ENCODE results near the gene CLECL1.

The CLECL1 gene

GRCh38 chr12:9735601-9736000 is 2.7 kb upstream of the CLECL1 start:
- Histone ChIP-seq H2BK12ac (ENCODE audit: low read length) (no peak overlapping the region), H3K9ac (ENCODE audit: low read depth, low read length, poor library complexity) (no peak overlapping the region), H3K9me3 (replicated peaks in 1 of 2; ENCODE audit: control insufficient read depth in 2 of 2, insufficient read depth in 1 of 2, low read depth in 1 of 2, low read length in 2 of 2) (no peaks in the 10 kb centered on the region), H3K4ac (ENCODE audit: low read length) (no peak overlapping the region), H2BK15ac (ENCODE audit: low read length) (no peak overlapping the region), H3K79me1 (ENCODE audit: low read depth, low read length) (no peaks in the 10 kb centered on the region), H3K27me3 (ENCODE audit: control insufficient read depth in 3 of 3, insufficient read depth in 3 of 3, low read depth in 1 of 3, low read length in 3 of 3) (no peaks in the 10 kb centered on the region), H3K23ac (ENCODE audit: low read depth, low read length, poor library complexity) (no peak overlapping the region), H3K14ac (ENCODE audit: low read length) (no peak overlapping the region), H3K36me3 (replicated peaks in 1 of 2; ENCODE audit: control insufficient read depth in 2 of 2, insufficient read depth in 2 of 2, low read length in 2 of 2) (no peaks in the 10 kb centered on the region), H2AFZ (ENCODE audit: low read length) (no peak overlapping the region), H3K27ac (replicated peaks; ENCODE audit: low read length) (no peak overlapping the region), H2AK5ac (ENCODE audit: low read depth, low read length) (no peak overlapping the region), H3K18ac (ENCODE audit: low read length) (no peak overlapping the region), H4K8ac (ENCODE audit: low read depth, low read length) (no peak overlapping the region), H2BK120ac (ENCODE audit: low read depth, low read length) (no peak overlapping the region), H3K4me3 (ENCODE audit: low read length in 2 of 2) (no peak overlapping the region), H3K4me2 (ENCODE audit: insufficient read depth, low read length, poor library complexity, severe bottlenecking) (no peak overlapping the region), H4K91ac (ENCODE audit: low read depth, low read length, poor library complexity) (no peak overlapping the region), H3K4me1 (ENCODE audit: control insufficient read depth in 2 of 2, insufficient read depth in 1 of 2, low read depth in 1 of 2, low read length in 2 of 2) (no peaks in the 10 kb centered on the region), H2BK5ac (ENCODE audit: low read length) (no peak overlapping the region)
- DNase-seq (ENCODE audit: low spot score): no peak
- WGBS, 2 donors (ENCODE audit: extremely low coverage in 2 of 2, insufficient read length in 2 of 2, insufficient replicate concordance in 1 of 2): no CpG with 5 or more reads among the region's 3 CpGs

GRCh38 chr12:9731797-9732196 is 1.1 kb downstream of the CLECL1 start:
- Histone ChIP-seq H2BK15ac (ENCODE audit: low read length) (no peak overlapping the region), H3K4me2 (ENCODE audit: insufficient read depth, low read length, poor library complexity, severe bottlenecking) (no peak overlapping the region), H3K18ac (ENCODE audit: low read length) (no peak overlapping the region), H2AK5ac (ENCODE audit: low read depth, low read length) (no peak overlapping the region), H4K91ac (ENCODE audit: low read depth, low read length, poor library complexity) (no peak overlapping the region), H3K23ac (ENCODE audit: low read depth, low read length, poor library complexity) (no peak overlapping the region), H3K27me3 (ENCODE audit: control insufficient read depth in 3 of 3, insufficient read depth in 3 of 3, low read depth in 1 of 3, low read length in 3 of 3) (no peaks in the 10 kb centered on the region), H2BK5ac (ENCODE audit: low read length) (no peak overlapping the region), H3K27ac (replicated peaks; ENCODE audit: low read length) (no peak overlapping the region), H3K4me1 (ENCODE audit: control insufficient read depth in 2 of 2, insufficient read depth in 1 of 2, low read depth in 1 of 2, low read length in 2 of 2) (no peaks in the 10 kb centered on the region), H3K4me3 (ENCODE audit: low read length in 2 of 2) (no peak overlapping the region), H2BK120ac (ENCODE audit: low read depth, low read length) (no peak overlapping the region), H2BK12ac (ENCODE audit: low read length) (no peak overlapping the region), H4K8ac (ENCODE audit: low read depth, low read length) (no peak overlapping the region), H3K14ac (ENCODE audit: low read length) (no peak overlapping the region), H2AFZ (ENCODE audit: low read length) (no peak overlapping the region), H3K36me3 (replicated peaks in 1 of 2; ENCODE audit: control insufficient read depth in 2 of 2, insufficient read depth in 2 of 2, low read length in 2 of 2) (no peaks in the 10 kb centered on the region), H3K79me1 (ENCODE audit: low read depth, low read length) (no peaks in the 10 kb centered on the region), H3K9ac (ENCODE audit: low read depth, low read length, poor library complexity) (no peak overlapping the region), H3K4ac (ENCODE audit: low read length) (no peak overlapping the region), H3K9me3 (replicated peaks in 1 of 2; ENCODE audit: control insufficient read depth in 2 of 2, insufficient read depth in 1 of 2, low read depth in 1 of 2, low read length in 2 of 2) (no peaks in the 10 kb centered on the region)
- no CpG with 5 or more reads among the region's 2 CpGs for WGBS, 2 donors (ENCODE audit: extremely low coverage in 2 of 2, insufficient read length in 2 of 2, insufficient replicate concordance in 1 of 2)
- DNase-seq (ENCODE audit: low spot score): no peak

- Histone ChIP-seq H3K4me3 (ENCODE audit: low read length in 2 of 2) (no peak overlapping the region), H3K27ac (replicated peaks; ENCODE audit: low read length) (no peak overlapping the region), H3K79me1 (ENCODE audit: low read depth, low read length) (no peaks in the 10 kb centered on the region), H3K9ac (ENCODE audit: low read depth, low read length, poor library complexity) (no peak overlapping the region), H3K36me3 (replicated peaks in 1 of 2; ENCODE audit: control insufficient read depth in 2 of 2, insufficient read depth in 2 of 2, low read length in 2 of 2) (no peaks in the 10 kb centered on the region), H3K27me3 (ENCODE audit: control insufficient read depth in 3 of 3, insufficient read depth in 3 of 3, low read depth in 1 of 3, low read length in 3 of 3) (no peaks in the 10 kb centered on the region), H3K23ac (ENCODE audit: low read depth, low read length, poor library complexity) (no peak overlapping the region), H3K9me3 (replicated peaks in 1 of 2; ENCODE audit: control insufficient read depth in 2 of 2, insufficient read depth in 1 of 2, low read depth in 1 of 2, low read length in 2 of 2) (no peaks in the 10 kb centered on the region), H4K91ac (ENCODE audit: low read depth, low read length, poor library complexity) (no peak overlapping the region), H3K4ac (ENCODE audit: low read length) (no peak overlapping the region), H2AK5ac (ENCODE audit: low read depth, low read length) (no peak overlapping the region), H3K14ac (ENCODE audit: low read length) (no peak overlapping the region), H2BK5ac (ENCODE audit: low read length) (no peak overlapping the region), H4K8ac (ENCODE audit: low read depth, low read length) (no peak overlapping the region), H3K4me1 (ENCODE audit: control insufficient read depth in 2 of 2, insufficient read depth in 1 of 2, low read depth in 1 of 2, low read length in 2 of 2) (no peaks in the 10 kb centered on the region), H3K18ac (ENCODE audit: low read length) (no peak overlapping the region), H3K4me2 (ENCODE audit: insufficient read depth, low read length, poor library complexity, severe bottlenecking) (no peak overlapping the region), H2AFZ (ENCODE audit: low read length) (no peak overlapping the region), H2BK120ac (ENCODE audit: low read depth, low read length) (no peak overlapping the region), H2BK15ac (ENCODE audit: low read length) (no peak overlapping the region), H2BK12ac (ENCODE audit: low read length) (no peak overlapping the region)
- DNase-seq (ENCODE audit: low spot score): no peak
- no CpG with 5 or more reads among the region's 6 CpGs for WGBS, 2 donors (ENCODE audit: extremely low coverage in 2 of 2, insufficient read length in 2 of 2, insufficient replicate concordance in 1 of 2)
Observed at GRCh38 chr12:9731393-9731792, 1.5 kb downstream of the CLECL1 start.

- H3K4me1 ChIP-seq (ENCODE audit: control insufficient read depth in 2 of 2, insufficient read depth in 1 of 2, low read depth in 1 of 2, low read length in 2 of 2): no peaks in the 10 kb centered on the region
- DNase-seq (ENCODE audit: low spot score): no peak
- no peak overlapping the region for H2BK15ac ChIP-seq (ENCODE audit: low read length)
- no peak overlapping the region for H3K4me2 ChIP-seq (ENCODE audit: insufficient read depth, low read length, poor library complexity, severe bottlenecking)
- no peak overlapping the region for H3K4me3 ChIP-seq (ENCODE audit: low read length in 2 of 2)
- no peaks in the 10 kb centered on the region for H3K79me1 ChIP-seq (ENCODE audit: low read depth, low read length)
- H3K4ac ChIP-seq (ENCODE audit: low read length): no peak overlapping the region
- H3K27ac ChIP-seq (replicated peaks; ENCODE audit: low read length): no peak overlapping the region
- no peak overlapping the region for H4K8ac ChIP-seq (ENCODE audit: low read depth, low read length)
- no CpG with 5 or more reads among the region's 6 CpGs for WGBS, 2 donors (ENCODE audit: extremely low coverage in 2 of 2, insufficient read length in 2 of 2, insufficient replicate concordance in 1 of 2)
- H2AFZ ChIP-seq (ENCODE audit: low read length): no peak overlapping the region
- H2AK5ac ChIP-seq (ENCODE audit: low read depth, low read length): no peak overlapping the region
- H3K36me3 ChIP-seq (replicated peaks in 1 of 2; ENCODE audit: control insufficient read depth in 2 of 2, insufficient read depth in 2 of 2, low read length in 2 of 2): no peaks in the 10 kb centered on the region
- H3K27me3 ChIP-seq (ENCODE audit: control insufficient read depth in 3 of 3, insufficient read depth in 3 of 3, low read depth in 1 of 3, low read length in 3 of 3): no peaks in the 10 kb centered on the region
- no peak overlapping the region for H2BK12ac ChIP-seq (ENCODE audit: low read length)
- H3K18ac ChIP-seq (ENCODE audit: low read length): no peak overlapping the region
- H3K23ac ChIP-seq (ENCODE audit: low read depth, low read length, poor library complexity): no peak overlapping the region
- no peaks in the 10 kb centered on the region for H3K9me3 ChIP-seq (replicated peaks in 1 of 2; ENCODE audit: control insufficient read depth in 2 of 2, insufficient read depth in 1 of 2, low read depth in 1 of 2, low read length in 2 of 2)
- no peak overlapping the region for H4K91ac ChIP-seq (ENCODE audit: low read depth, low read length, poor library complexity)
- no peak overlapping the region for H3K14ac ChIP-seq (ENCODE audit: low read length)
- no peak overlapping the region for H3K9ac ChIP-seq (ENCODE audit: low read depth, low read length, poor library complexity)
- H2BK5ac ChIP-seq (ENCODE audit: low read length): no peak overlapping the region
- no peak overlapping the region for H2BK120ac ChIP-seq (ENCODE audit: low read depth, low read length)
Observed at GRCh38 chr12:9730591-9730990, 2.3 kb downstream of the CLECL1 start.

All from neuronal stem cell (in vitro differentiated cells).